ENCODE data around the gene HDAC8. TPM values are rescaled to one million over a fixed set of nuclear protein-coding genes. Genes with fewer than 3 reads are reported as not detected.

Gene HDAC8
- total RNA-seq, 1 experiment from 2014 or later = 21.4 TPM

DNA sequence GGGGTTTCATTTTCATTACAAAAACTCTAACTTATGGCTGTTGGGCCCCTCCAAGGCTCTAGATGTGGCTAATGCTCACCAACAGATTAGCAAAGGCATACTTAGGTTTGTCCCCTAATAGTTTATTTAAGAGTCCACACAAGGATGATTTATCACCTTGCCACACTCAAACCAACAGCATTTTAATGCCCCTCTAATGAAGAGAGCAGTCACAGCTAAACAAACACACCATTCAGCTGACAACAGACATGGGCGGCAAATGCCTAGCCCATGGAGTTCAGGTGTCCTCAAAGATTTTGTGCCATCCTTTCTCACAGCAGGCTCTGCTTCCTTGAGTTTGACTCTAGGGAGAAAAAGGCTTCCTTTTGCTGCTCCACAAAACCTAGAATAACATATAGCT, 205.1 kb downstream of the HDAC8 start:
- no peak for DNase-seq
- no peak overlapping the region for H2AK5ac ChIP-seq (ENCODE audit: insufficient read length, low read length)
- H3K4me1 Mint-ChIP-seq = peaks cover 3 to 5% of the 10 kb centered on the region in 2 experiments; a peak in 3 of 4 replicates
- no peak overlapping the region for H2BK5ac ChIP-seq (ENCODE audit: insufficient read length, low read length)
- no peak overlapping the region for H3K56ac ChIP-seq (ENCODE audit: insufficient read length, low read depth, low read length)
- no peaks in the 10 kb centered on the region for H4K20me1 ChIP-seq (ENCODE audit: control insufficient read depth, insufficient read depth, insufficient read length)
- no peak overlapping the region for H3K27ac ChIP-seq (ENCODE audit: insufficient read length, low read depth, low read length)
- H3K36me3 Mint-ChIP-seq (ENCODE audit: insufficient read depth in 1 of 3, low read depth in 3 of 3) = peaks cover 0 to 3% (median 2%) of the 10 kb centered on the region in 3 experiments; a peak in 4 of 7 replicates
- H4K5ac ChIP-seq (ENCODE audit: insufficient read length, low read depth, low read length) = no peak overlapping the region
- H2BK20ac ChIP-seq (ENCODE audit: low read depth, low read length, poor library complexity, severe bottlenecking) = no peak overlapping the region
- no peak overlapping the region for H3K4me3 Mint-ChIP-seq
- H3K4ac ChIP-seq (ENCODE audit: low read depth, low read length) = no peak overlapping the region
- H3K4me2 ChIP-seq (ENCODE audit: insufficient read depth, insufficient read length, low read length) = no peak overlapping the region
- H4K8ac ChIP-seq (replicated peaks; ENCODE audit: insufficient read length, low read depth, low read length) = no peak overlapping the region
- no peak overlapping the region for H3K27ac Mint-ChIP-seq
- H3K9ac ChIP-seq (ENCODE audit: extremely low read depth, insufficient read length, low read length) = no peak overlapping the region
- no peaks in the 10 kb centered on the region for H3K27me3 ChIP-seq (ENCODE audit: insufficient read depth, low read length)
- no peak overlapping the region for H2BK12ac ChIP-seq (ENCODE audit: insufficient read length, low read depth, low read length)
- no CpG with 5 or more reads among the region's 1 CpG for WGBS (ENCODE audit: extremely low coverage, insufficient read length, low lambda C conversion rate)
- H4K91ac ChIP-seq (ENCODE audit: insufficient read length, low read depth, low read length) = no peak overlapping the region
- H3K4me1 ChIP-seq (ENCODE audit: insufficient read depth, low read length) = no peaks in the 10 kb centered on the region
- no peak overlapping the region for H3T11ph ChIP-seq (ENCODE audit: low read length)
- H3K9me3 ChIP-seq (ENCODE audit: control insufficient read depth, low read depth, low read length) = peaks cover 27% of the 10 kb centered on the region
- no peaks in the 10 kb centered on the region for H3K79me2 ChIP-seq (ENCODE audit: insufficient read depth, low read length)
- H3K14ac ChIP-seq (ENCODE audit: insufficient read depth, low read length) = no peak overlapping the region
- TF ChIP-seq, protein P1, sequence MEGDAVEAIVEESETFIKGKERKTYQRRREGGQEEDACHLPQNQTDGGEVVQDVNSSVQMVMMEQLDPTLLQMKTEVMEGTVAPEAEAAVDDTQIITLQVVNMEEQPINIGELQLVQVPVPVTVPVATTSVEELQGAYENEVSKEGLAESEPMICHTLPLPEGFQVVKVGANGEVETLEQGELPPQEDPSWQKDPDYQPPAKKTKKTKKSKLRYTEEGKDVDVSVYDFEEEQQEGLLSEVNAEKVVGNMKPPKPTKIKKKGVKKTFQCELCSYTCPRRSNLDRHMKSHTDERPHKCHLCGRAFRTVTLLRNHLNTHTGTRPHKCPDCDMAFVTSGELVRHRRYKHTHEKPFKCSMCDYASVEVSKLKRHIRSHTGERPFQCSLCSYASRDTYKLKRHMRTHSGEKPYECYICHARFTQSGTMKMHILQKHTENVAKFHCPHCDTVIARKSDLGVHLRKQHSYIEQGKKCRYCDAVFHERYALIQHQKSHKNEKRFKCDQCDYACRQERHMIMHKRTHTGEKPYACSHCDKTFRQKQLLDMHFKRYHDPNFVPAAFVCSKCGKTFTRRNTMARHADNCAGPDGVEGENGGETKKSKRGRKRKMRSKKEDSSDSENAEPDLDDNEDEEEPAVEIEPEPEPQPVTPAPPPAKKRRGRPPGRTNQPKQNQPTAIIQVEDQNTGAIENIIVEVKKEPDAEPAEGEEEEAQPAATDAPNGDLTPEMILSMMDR (conservative IDR thresholded peaks at IDR 0.05) = no peak
- no peak overlapping the region for H2BK120ac ChIP-seq (ENCODE audit: low read depth, low read length, poor library complexity, severe bottlenecking)
- no peaks in the 10 kb centered on the region for H3K23me2 ChIP-seq (ENCODE audit: insufficient read length, low read depth, low read length, poor library complexity, severe bottlenecking)
- no peak overlapping the region for H3K23ac ChIP-seq (ENCODE audit: insufficient read length, low read depth, low read length)
- no peak overlapping the region for H2BK15ac ChIP-seq (ENCODE audit: low read depth, low read length)
- no peak overlapping the region for H2AFZ ChIP-seq (ENCODE audit: low read length)
- H3K27me3 Mint-ChIP-seq (ENCODE audit: low read depth) = peaks cover 3% of the 10 kb centered on the region; the same call in 1 of the 2 replicates
- H3K79me1 ChIP-seq (ENCODE audit: insufficient read depth, low read depth, low read length, poor library complexity, severe bottlenecking) = no peaks in the 10 kb centered on the region
- peaks cover 59 to 73% of the 10 kb centered on the region in 2 experiments for H3K9me3 Mint-ChIP-seq
- H3K18ac ChIP-seq (ENCODE audit: insufficient read length, low read depth, low read length) = no peak overlapping the region
